Globus pallidus (tissue), 1 donor: ENCODE results near the gene TTLL12.

Experiments
- DNase-seq: peaks from one replicate; pipeline ENCODE4 v3.0.0-alpha.2; 2015; ENCODE audit warnings: low spot score

Gene TTLL12

GRCh38 chr22:43173566-43173965, 13.4 kb downstream of the TTLL12 start:
- DNase-seq: no peak

- DNase-seq: no peak
These were observed 14.7 kb downstream of the TTLL12 start for GRCh38 chr22:43172191-43172590.

GRCh38 chr22:43171607-43172006, 15.3 kb downstream of the TTLL12 start:
- DNase-seq: no peak

GRCh38 chr22:43171019-43171491, 15.9 kb downstream of the TTLL12 start:
- DNase-seq: no peak

- DNase-seq: no peak
These were observed 16.8 kb downstream of the TTLL12 start for GRCh38 chr22:43170131-43170480.

- no peak for DNase-seq
These were observed 17.4 kb downstream of the TTLL12 start for GRCh38 chr22:43169310-43170130.

GRCh38 chr22:43168471-43169309, 18.2 kb downstream of the TTLL12 start:
- no peak for DNase-seq

GRCh38 chr22:43167001-43167589, 19.8 kb downstream of the TTLL12 start:
- DNase-seq: no peak

- DNase-seq: no peak
These were observed 20.6 kb downstream of the TTLL12 start for GRCh38 chr22:43166132-43166930.

GRCh38 chr22:43164636-43165035, 22.3 kb downstream of the TTLL12 start:
- no peak for DNase-seq

GRCh38 chr22:43163241-43163795, 23.6 kb downstream of the TTLL12 start:
- DNase-seq: no peak

GRCh38 chr22:43162412-43163150, 24.4 kb downstream of the TTLL12 start:
- DNase-seq: no peak

GRCh38 chr22:43160497-43161126, 26.3 kb downstream of the TTLL12 start:
- no peak for DNase-seq

GRCh38 chr22:43159484-43160178, 27.3 kb downstream of the TTLL12 start:
- no peak for DNase-seq

- no peak for DNase-seq
These were observed 28.0 kb downstream of the TTLL12 start for GRCh38 chr22:43158778-43159483.

GRCh38 chr22:43157874-43158546, 28.9 kb downstream of the TTLL12 start:
- DNase-seq: no peak

GRCh38 chr22:43156413-43156812, 30.5 kb downstream of the TTLL12 start:
- DNase-seq: no peak

GRCh38 chr22:43155789-43156188, 31.1 kb downstream of the TTLL12 start:
- no peak for DNase-seq
